H1 (cell line): Measurements from ENCODE around the gene C2orf80. TPM values are rescaled to one million over a fixed set of nuclear protein-coding genes. Genes with fewer than 3 reads are reported as not detected.

Experiments
- CTCF ChIA-PET: fragments of 300-600 bp; sonication (Branson Sonifier 250); formaldehyde crosslinking; loops from one replicate; lab custom pipeline; 2021; ENCODE audit not compliant: partially characterized antibody; lab: Charles Lee
- POLR2A ChIA-PET: fragments of 300-600 bp; sonication (Branson Sonifier 250); formaldehyde crosslinking; loops from one replicate; lab custom pipeline; 2021; ENCODE audit warnings: inconsistent platforms; ENCODE audit not compliant: partially characterized antibody; lab: Charles Lee
- DNase-seq, 2 experiments: peaks; one replicate each; pipeline versions ENCODE4 v3.0.0 to v3.0.0-alpha.2; 2010 to 2022; ENCODE audit warnings: low spot score in 2 of 2, low read depth in 1 of 2, mixed read lengths in 1 of 2
- FAIRE-seq: peaks from 2 replicates; lab custom pipeline; 2011; peaks lifted over from hg19 to GRCh38; lab: Jason Lieb, UNC
- H2AFZ ChIP-seq: 2 replicates; pipeline ENCODE4 v1.8.1; 2012; ENCODE audit warnings: low read length, inconsistent platforms
- H2AK5ac ChIP-seq: 2 replicates; pipeline ENCODE4 v1.6.1; 2013; ENCODE audit warnings: low read depth, low read length
- H2BK120ac ChIP-seq: replicated peaks from 2 replicates; pipeline ENCODE3; 2013; ENCODE audit warnings: low read depth, low read length, inconsistent platforms
- H2BK12ac ChIP-seq: 2 replicates; pipeline ENCODE4 v1.6.1; 2013; ENCODE audit warnings: low read depth, low read length
- H2BK15ac ChIP-seq: 2 replicates; pipeline ENCODE4 v1.6.1; 2013; ENCODE audit warnings: low read length
- H2BK20ac ChIP-seq: 2 replicates; pipeline ENCODE4 v1.6.1; 2013; ENCODE audit warnings: low read length
- H2BK5ac ChIP-seq: 2 replicates; pipeline ENCODE4 v1.6.1; 2013; ENCODE audit warnings: low read depth, low read length
- H3K14ac ChIP-seq: 2 replicates; pipeline ENCODE4 v1.6.1; 2013; ENCODE audit warnings: inconsistent platforms; ENCODE audit not compliant: insufficient read length
- H3K18ac ChIP-seq: 2 replicates; pipeline ENCODE4 v1.6.1; 2013; ENCODE audit warnings: low read length; ENCODE audit errors: extremely low read depth
- H3K23ac ChIP-seq: 2 replicates; pipeline ENCODE4 v1.6.1; 2013; ENCODE audit warnings: inconsistent platforms; ENCODE audit not compliant: insufficient read length
- H3K23me2 ChIP-seq: 2 replicates; pipeline ENCODE4 v1.6.1; 2013; ENCODE audit warnings: low read depth, low read length
- H3K27ac ChIP-seq: 2 replicates; pipeline ENCODE4 v1.6.1; 2011; ENCODE audit warnings: low read depth, low read length, inconsistent platforms
- H3K27me3 ChIP-seq, 4 experiments: replicated peaks in 1 of 4; 1 replicate in 1 of 4; 2 replicates in 3 of 4; pipeline versions ENCODE4 v1.6.1 to v1.8.1; 2011 to 2013; ENCODE audit warnings: low read length in 3 of 4, mild to moderate bottlenecking in 3 of 4, inconsistent platforms in 2 of 4, mixed read lengths in 2 of 4, moderate library complexity in 1 of 4; ENCODE audit not compliant: control insufficient read depth in 3 of 4, insufficient read depth in 3 of 4; ENCODE audit errors: extremely low read depth in 1 of 4
- H3K36me3 ChIP-seq, 4 experiments: 2 replicates each; pipeline versions ENCODE4 v1.6.1 to v1.8.1; 2011 to 2013; ENCODE audit warnings: mild to moderate bottlenecking in 4 of 4, low read length in 3 of 4, moderate library complexity in 2 of 4, control low read depth in 1 of 4, inconsistent platforms in 1 of 4; ENCODE audit not compliant: insufficient read depth in 4 of 4, control insufficient read depth in 2 of 4
- H3K4ac ChIP-seq: replicated peaks from 2 replicates; pipeline ENCODE3; 2013; ENCODE audit warnings: low read length, low read depth, mixed read lengths, inconsistent platforms; ENCODE audit not compliant: insufficient read length
- H3K4me1 ChIP-seq, 4 experiments: replicated peaks in 1 of 4; 1 replicate in 1 of 4; 2 replicates in 3 of 4; pipeline versions ENCODE4 v1.6.1 to v1.8.1; 2011 to 2013; ENCODE audit warnings: low read length in 3 of 4, inconsistent platforms in 2 of 4, mixed read lengths in 1 of 4; ENCODE audit not compliant: insufficient read depth in 4 of 4, control insufficient read depth in 3 of 4
- H3K4me2 ChIP-seq, 2 experiments: 2 replicates each; pipeline versions ENCODE4 v1.6.1 to v1.8.1; 2011 to 2013; ENCODE audit warnings: low read depth in 2 of 2, low read length in 2 of 2, control low read depth in 1 of 2, inconsistent platforms in 1 of 2, mild to moderate bottlenecking in 1 of 2; ENCODE audit not compliant: insufficient read depth in 1 of 2
- H3K4me3 ChIP-seq, 4 experiments: fragments of 200-600, 300-600 bp in 1 of 4; sonication (generic), shearing (Covaris generic), sonication (Bioruptor Twin) in 1 of 4; 2 replicates each; pipeline versions ENCODE4 v1.5.1 to v1.8.1; 2011 to 2016; ENCODE audit warnings: low read length in 4 of 4, low read depth in 3 of 4, control low read depth in 2 of 4, inconsistent platforms in 2 of 4, mild to moderate bottlenecking in 2 of 4, mixed read lengths in 1 of 4, moderate library complexity in 1 of 4; ENCODE audit not compliant: insufficient read depth in 2 of 4; ENCODE audit errors: extremely low read depth in 1 of 4
- H3K56ac ChIP-seq: replicated peaks from 2 replicates; pipeline ENCODE3; 2013; ENCODE audit warnings: low read depth, mild to moderate bottlenecking, mixed read lengths, low read length, inconsistent platforms; ENCODE audit not compliant: insufficient read length
- H3K79me1 ChIP-seq: 2 replicates; pipeline ENCODE4 v1.6.1; 2013; ENCODE audit warnings: low read depth, low read length, control low read depth
- H3K79me2 ChIP-seq, 2 experiments: 2 replicates each; pipeline versions ENCODE4 v1.6.1 to v1.8.1; 2012 to 2013; ENCODE audit warnings: low read length in 2 of 2, mild to moderate bottlenecking in 2 of 2, inconsistent platforms in 1 of 2; ENCODE audit not compliant: insufficient read depth in 2 of 2, control insufficient read depth in 1 of 2
- H3K9ac ChIP-seq, 4 experiments: replicated peaks in 1 of 4; 1 replicate in 1 of 4; 2 replicates in 3 of 4; pipeline versions ENCODE4 v1.6.1 to v1.8.1; 2011 to 2013; ENCODE audit warnings: low read depth in 3 of 4, low read length in 3 of 4, control low read depth in 2 of 4, mild to moderate bottlenecking in 2 of 4, moderate library complexity in 2 of 4, inconsistent platforms in 1 of 4; ENCODE audit errors: extremely low read depth in 1 of 4
- H3K9me3 ChIP-seq, 2 experiments: 2 replicates each; pipeline versions ENCODE4 v1.6.1 to v1.8.1; 2012 to 2013; ENCODE audit warnings: mild to moderate bottlenecking in 2 of 2, moderate library complexity in 2 of 2, control low read depth in 1 of 2, inconsistent platforms in 1 of 2, low read depth in 1 of 2, low read length in 1 of 2, mixed read lengths in 1 of 2; ENCODE audit not compliant: insufficient read depth in 2 of 2
- H4K20me1 ChIP-seq, 2 experiments: replicated peaks in 1 of 2; 2 replicates each; pipeline versions ENCODE3 to v1.8.1; 2011 to 2013; ENCODE audit warnings: inconsistent platforms in 2 of 2, low read length in 2 of 2, mild to moderate bottlenecking in 1 of 2; ENCODE audit not compliant: insufficient read depth in 2 of 2, control insufficient read depth in 1 of 2
- H4K5ac ChIP-seq: 2 replicates; pipeline ENCODE4 v1.6.1; 2013; ENCODE audit warnings: low read length, low read depth, mixed read lengths, inconsistent platforms; ENCODE audit not compliant: insufficient read length
- H4K8ac ChIP-seq: 2 replicates; pipeline ENCODE4 v1.8.0; 2013; ENCODE audit warnings: mild to moderate bottlenecking, moderate library complexity, low read length, inconsistent platforms; ENCODE audit not compliant: insufficient read depth; ENCODE audit errors: extremely low read depth
- H4K91ac ChIP-seq: replicated peaks from 2 replicates; pipeline ENCODE3; 2013; ENCODE audit warnings: low read length, mixed read lengths, inconsistent platforms; ENCODE audit not compliant: insufficient read length
- CHD2 ChIP-seq: IDR thresholded peaks from 2 replicates; pipeline ENCODE4 v1.6.1; 2012; ENCODE audit warnings: low read length, improper control_type of control experiment
- CTCF ChIP-seq, 3 experiments: IDR thresholded peaks; 1 replicate in 2 of 3; 2 replicates in 1 of 3; pipeline versions ENCODE4 v1.5.1 to v1.6.1; 2011; ENCODE audit warnings: low read length in 3 of 3, mild to moderate bottlenecking in 3 of 3, inconsistent platforms in 2 of 3, low read depth in 1 of 3, moderate library complexity in 1 of 3; ENCODE audit not compliant: insufficient read depth in 1 of 3; ENCODE audit errors: control extremely low read depth in 1 of 3
- EP300 ChIP-seq, 2 experiments: IDR thresholded peaks; 1 replicate in 1 of 2; 2 replicates in 1 of 2; pipeline ENCODE4 v1.6.1; 2011 to 2012; ENCODE audit warnings: low read depth in 2 of 2, low read length in 2 of 2, mild to moderate bottlenecking in 2 of 2, borderline replicate concordance in 1 of 2, inconsistent platforms in 1 of 2, moderate library complexity in 1 of 2
- FOSL1 ChIP-seq: IDR thresholded peaks from 2 replicates; pipeline ENCODE4 v1.6.1; 2011; ENCODE audit warnings: mild to moderate bottlenecking, low read depth, low read length, moderate library complexity; ENCODE audit not compliant: insufficient read depth
- HDAC2 ChIP-seq, 2 experiments: fragments of 300-600 bp in 1 of 2; sonication (generic) in 1 of 2; IDR thresholded peaks; 2 replicates each; pipeline ENCODE4 v1.6.1; 2011 to 2012; ENCODE audit warnings: low read depth in 2 of 2, low read length in 2 of 2, mild to moderate bottlenecking in 2 of 2, moderate library complexity in 2 of 2, borderline replicate concordance in 1 of 2, inconsistent platforms in 1 of 2
- JUN ChIP-seq: IDR thresholded peaks from 2 replicates; pipeline ENCODE4 v1.6.1; 2011; ENCODE audit warnings: low read depth, mild to moderate bottlenecking, improper control_type of control experiment, low read length
- NANOG ChIP-seq: IDR thresholded peaks from 2 replicates; pipeline ENCODE4 v1.6.1; 2011; ENCODE audit warnings: low read length, low read depth, mild to moderate bottlenecking, inconsistent platforms; ENCODE audit not compliant: insufficient read depth, poor library complexity, severe bottlenecking
- SP1 ChIP-seq: IDR thresholded peaks from 2 replicates; pipeline ENCODE4 v1.6.1; 2011; ENCODE audit warnings: low read depth, low read length
- SP4 ChIP-seq: IDR thresholded peaks from 2 replicates; pipeline ENCODE4 v1.6.1; 2012; ENCODE audit warnings: low read length, inconsistent platforms
- SUZ12 ChIP-seq: fragments of 200-600 bp; sonication (generic); IDR thresholded peaks from 2 replicates; pipeline ENCODE4 v1.6.1; 2012; ENCODE audit warnings: mild to moderate bottlenecking, inconsistent platforms, low read length, moderate library complexity, mixed read lengths
- TAF1 ChIP-seq: IDR thresholded peaks from 2 replicates; pipeline ENCODE4 v1.6.1; 2011; ENCODE audit warnings: mild to moderate bottlenecking, low read depth, low read length
- WGBS, 2 experiments: shearing (Covaris generic) in 1 of 2; methylation state at CpG; one replicate each; pipeline versions ENCODE4 v1.1.6 to v1.1.7; 2013 to 2015; ENCODE audit warnings: low lambda C conversion rate in 2 of 2, mixed read lengths in 2 of 2, inconsistent platforms in 1 of 2, low coverage in 1 of 2, missing lambda C conversion rate in 1 of 2; ENCODE audit not compliant: insufficient replicate concordance in 2 of 2, insufficient coverage in 1 of 2, insufficient read length in 1 of 2; ENCODE audit errors: extremely low coverage in 1 of 2, missing lambda C conversion rate in 1 of 2; 5-methylcytosine and 5-hydroxymethylcytosine counted together
- polyA plus RNA-seq, 7 experiments: library from polyadenylated mRNA; depleted of rRNA in 3 of 7; stranded (reverse) in 5 of 7; unstranded in 2 of 7; fragments of >200 nt in 5 of 7; fragments of 200-250 nt in 2 of 7; gene quantifications; 1 replicate in 5 of 7; 2 replicates in 1 of 7; 4 replicates in 1 of 7; pipeline versions ENCODE4 v1.2.1 to v1.2.3, GENCODE V29; 2011 to 2013; ENCODE audit warnings: missing spikeins in 2 of 7, mixed read lengths in 2 of 7
- total RNA-seq: library from RNA; stranded (reverse); fragmentation: NEBNext Ultra II Directional; extraction: Animal tissue kit (Norgen Biotek cat#: 25700); gene quantifications from 2 replicates; pipeline ENCODE4 v1.2.1, GENCODE V29; 2021

C2orf80 gene
- total and polyA plus RNA-seq, 2 of the 8 experiments (the other 6 are each of a cell fraction or from before 2014, with no cell fraction given) = 0.97 to 1.1 TPM

GRCh38 chr2:208122248-208122647 is 67.6 kb downstream of the C2orf80 start:
- CTCF ChIA-PET = interaction anchor here (1.5 to 1.7 kb wide), 3 partner anchors 9 to 25 kb away, joined by 4 to 7 read pairs (median 5); no protein-coding TSS in a partner anchor
- no peak for TF ChIP-seq SP4
- no peak for TF ChIP-seq TAF1
- TF ChIP-seq HDAC2 (IDR thresholded peaks at IDR 0.05; ENCODE audit: borderline replicate concordance in 1 of 2, low read depth in 2 of 2, low read length in 2 of 2) = no peak
- TF ChIP-seq EP300 (IDR thresholded peaks at IDR 0.05; ENCODE audit: borderline replicate concordance in 1 of 2, low read depth in 2 of 2, low read length in 2 of 2) = no peak
- no peak for TF ChIP-seq JUN
- TF ChIP-seq CTCF (IDR thresholded peaks at IDR 0.05; ENCODE audit: control extremely low read depth in 1 of 3, insufficient read depth in 1 of 3, low read depth in 1 of 3, low read length in 3 of 3) = no peak
- no peak for TF ChIP-seq SUZ12
- no peak for TF ChIP-seq FOSL1
- TF ChIP-seq CHD2 = no peak
- no peak for TF ChIP-seq SP1
- no peak for TF ChIP-seq NANOG

More at GRCh38 chr2:208122248-208122647, 67.6 kb downstream of the C2orf80 start:
- no peak overlapping the region for H3K4ac ChIP-seq
- no peak overlapping the region for H3K27ac ChIP-seq
- no peaks in the 10 kb centered on the region for H3K27me3 ChIP-seq
- no peak overlapping the region for H2BK15ac ChIP-seq
- no peak overlapping the region for H2BK120ac ChIP-seq
- H3K23ac ChIP-seq = no peak overlapping the region
- no peak overlapping the region for H2BK20ac ChIP-seq
- H3K79me1 ChIP-seq = no peaks in the 10 kb centered on the region
- POLR2A ChIA-PET = no interaction called here
- H2BK12ac ChIP-seq = no peak overlapping the region
- H3K79me2 ChIP-seq = no peaks in the 10 kb centered on the region
- DNase-seq (no peak), FAIRE-seq (no peak)
- WGBS, 2 experiments = 96% methylated on average over 1 of the region's 1 CpG; no CpG with 5 or more reads in 1 of the 2 experiments
- no peaks in the 10 kb centered on the region for H3K4me1 ChIP-seq
- H3K18ac ChIP-seq = no peak overlapping the region
- H4K20me1 ChIP-seq = no peaks in the 10 kb centered on the region
- no peaks in the 10 kb centered on the region for H3K36me3 ChIP-seq
- no peaks in the 10 kb centered on the region for H3K23me2 ChIP-seq
- H3K56ac ChIP-seq = no peak overlapping the region
- no peak overlapping the region for H3K4me3 ChIP-seq
- no peak overlapping the region for H4K91ac ChIP-seq
- H2BK5ac ChIP-seq = no peak overlapping the region
- no peak overlapping the region for H2AFZ ChIP-seq
- H4K5ac ChIP-seq = no peak overlapping the region
- H4K8ac ChIP-seq = no peak overlapping the region
- no peak overlapping the region for H3K9ac ChIP-seq
- H3K14ac ChIP-seq = no peak overlapping the region
- no peak overlapping the region for H3K4me2 ChIP-seq
- H3K9me3 ChIP-seq = no peaks in the 10 kb centered on the region
- H2AK5ac ChIP-seq = no peak overlapping the region
